ENCODE data around the gene EIF2B2.

Gene EIF2B2

DNA sequence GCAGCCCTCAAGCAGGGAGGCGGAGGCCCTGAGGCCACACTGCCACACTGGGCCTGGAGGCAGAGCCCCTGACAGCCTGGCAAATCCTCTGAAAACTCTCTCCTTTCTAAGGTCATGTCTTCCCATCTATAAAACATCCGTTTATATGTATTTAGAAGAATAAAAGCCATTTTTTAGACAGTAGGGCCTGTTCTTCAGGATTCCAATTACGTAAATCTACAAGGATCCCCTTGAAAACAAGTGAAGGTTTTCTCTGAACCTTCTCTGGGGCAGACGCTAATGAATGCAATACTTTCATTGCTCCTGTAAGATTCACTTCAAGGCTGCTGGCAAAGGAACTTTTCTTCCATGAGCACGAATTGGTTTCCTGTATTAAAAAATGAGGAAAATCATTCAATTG lies 12.8 kb downstream of the EIF2B2 start:
- H3K36me3 Mint-ChIP-seq (ENCODE audit: low read depth), result peaks cover 52% of the 10 kb centered on the region
- H3K27ac Mint-ChIP-seq, result peak overlapping the region in 1 of 3 experiments; percentile 70
- no peaks in the 10 kb centered on the region for H3K27me3 Mint-ChIP-seq (ENCODE audit: low read depth)
- H3K4me1 Mint-ChIP-seq, result peaks cover 6% of the 10 kb centered on the region
- TF ChIP-seq, protein P1, sequence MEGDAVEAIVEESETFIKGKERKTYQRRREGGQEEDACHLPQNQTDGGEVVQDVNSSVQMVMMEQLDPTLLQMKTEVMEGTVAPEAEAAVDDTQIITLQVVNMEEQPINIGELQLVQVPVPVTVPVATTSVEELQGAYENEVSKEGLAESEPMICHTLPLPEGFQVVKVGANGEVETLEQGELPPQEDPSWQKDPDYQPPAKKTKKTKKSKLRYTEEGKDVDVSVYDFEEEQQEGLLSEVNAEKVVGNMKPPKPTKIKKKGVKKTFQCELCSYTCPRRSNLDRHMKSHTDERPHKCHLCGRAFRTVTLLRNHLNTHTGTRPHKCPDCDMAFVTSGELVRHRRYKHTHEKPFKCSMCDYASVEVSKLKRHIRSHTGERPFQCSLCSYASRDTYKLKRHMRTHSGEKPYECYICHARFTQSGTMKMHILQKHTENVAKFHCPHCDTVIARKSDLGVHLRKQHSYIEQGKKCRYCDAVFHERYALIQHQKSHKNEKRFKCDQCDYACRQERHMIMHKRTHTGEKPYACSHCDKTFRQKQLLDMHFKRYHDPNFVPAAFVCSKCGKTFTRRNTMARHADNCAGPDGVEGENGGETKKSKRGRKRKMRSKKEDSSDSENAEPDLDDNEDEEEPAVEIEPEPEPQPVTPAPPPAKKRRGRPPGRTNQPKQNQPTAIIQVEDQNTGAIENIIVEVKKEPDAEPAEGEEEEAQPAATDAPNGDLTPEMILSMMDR (IDR thresholded peaks at IDR 0.05; ENCODE audit: unreplicated experiment in 3 of 3), result no peak
- no peak overlapping the region for H3K4me3 Mint-ChIP-seq
- H3K9me3 Mint-ChIP-seq, result no peaks in the 10 kb centered on the region

DNA sequence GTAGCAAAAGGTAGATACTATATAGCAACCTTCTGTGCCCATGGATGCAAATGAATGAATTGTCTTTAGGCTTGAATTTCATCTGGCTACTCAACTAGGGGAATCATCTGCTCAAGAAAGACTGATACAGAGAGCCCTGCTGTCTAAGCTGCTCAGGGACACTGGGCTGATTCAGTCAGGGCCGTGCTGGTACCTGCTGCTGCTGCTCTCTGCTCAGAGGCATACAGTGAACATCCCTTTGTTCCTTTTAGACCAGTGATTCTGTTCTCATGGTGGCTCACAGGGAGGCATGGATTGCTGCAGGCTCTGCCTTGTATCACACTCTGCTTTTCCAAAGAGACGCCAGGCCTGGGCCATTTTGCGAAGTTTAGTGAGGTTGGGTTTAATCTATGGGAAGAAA lies 14.1 kb downstream of the EIF2B2 start:
- no peak overlapping the region for H3K4me3 Mint-ChIP-seq
- no peaks in the 10 kb centered on the region for H3K4me1 Mint-ChIP-seq
- TF ChIP-seq, protein P1 (IDR thresholded peaks at IDR 0.05; ENCODE audit: unreplicated experiment in 3 of 3), result no peak
- H3K36me3 Mint-ChIP-seq (ENCODE audit: low read depth), result peaks cover 61% of the 10 kb centered on the region
- no peaks in the 10 kb centered on the region for H3K27me3 Mint-ChIP-seq (ENCODE audit: low read depth)
- peak overlapping the region in 1 of 3 experiments; percentile 74 for H3K27ac Mint-ChIP-seq
- H3K9me3 Mint-ChIP-seq, result no peaks in the 10 kb centered on the region

DNA sequence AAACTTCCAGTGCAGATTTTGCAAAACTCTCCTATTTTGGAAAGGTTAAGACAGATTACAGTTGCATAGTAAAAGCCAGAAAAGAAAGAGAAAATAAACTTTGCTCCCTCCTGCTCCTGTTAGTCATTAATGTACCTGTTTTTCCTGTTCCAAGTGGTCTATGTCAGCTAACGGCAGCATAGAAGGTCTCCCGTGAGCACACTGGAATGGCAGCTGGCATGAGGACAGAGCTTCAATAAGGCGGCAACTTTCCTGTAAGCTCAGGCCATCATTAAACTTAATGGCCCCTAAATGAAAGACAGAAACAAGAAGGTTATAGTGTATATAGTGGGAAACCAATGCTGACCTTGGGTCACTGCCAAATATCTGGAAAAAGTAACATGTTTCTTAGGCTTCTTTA lies 16.0 kb downstream of the EIF2B2 start:
- Mint-ChIP-seq H3K4me3 (no peak overlapping the region), H3K27me3 (ENCODE audit: low read depth) (no peaks in the 10 kb centered on the region), H3K9me3 (no peaks in the 10 kb centered on the region), H3K36me3 (ENCODE audit: low read depth) (peaks cover 65% of the 10 kb centered on the region), H3K27ac (peak overlapping the region; percentile 48 to 95 (median 51)), H3K4me1 (no peaks in the 10 kb centered on the region)
- TF ChIP-seq, protein P1 (IDR thresholded peaks at IDR 0.05; ENCODE audit: unreplicated experiment in 3 of 3), result no peak

DNA sequence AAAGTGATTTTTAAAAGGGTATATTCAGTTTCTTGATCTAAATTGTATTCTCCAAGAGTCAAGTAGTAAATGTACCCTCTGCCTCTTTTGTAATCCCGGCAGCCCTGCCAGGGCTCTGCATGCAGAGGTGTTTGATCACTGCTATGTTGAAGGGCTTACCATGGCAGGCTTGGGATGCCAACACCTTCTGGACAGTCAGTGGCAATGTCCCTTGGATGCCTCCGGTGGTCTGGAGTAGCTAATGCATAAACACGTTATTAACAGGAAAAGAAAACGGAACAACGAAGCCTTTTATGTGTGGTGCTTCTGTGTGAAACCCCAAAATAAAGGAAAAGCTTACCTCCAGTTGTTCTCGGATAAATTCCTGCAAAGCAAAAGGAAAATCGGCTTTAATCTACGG lies 19.9 kb downstream of the EIF2B2 start:
- Mint-ChIP-seq H3K27me3 (ENCODE audit: low read depth) (no peaks in the 10 kb centered on the region), H3K27ac (peak overlapping the region in 1 of 3 experiments; percentile 85), H3K4me3 (no peak overlapping the region), H3K9me3 (no peaks in the 10 kb centered on the region), H3K4me1 (no peaks in the 10 kb centered on the region), H3K36me3 (ENCODE audit: low read depth) (peaks cover 42% of the 10 kb centered on the region)
- TF ChIP-seq, protein P1 (IDR thresholded peaks at IDR 0.05; ENCODE audit: unreplicated experiment in 3 of 3), result peak; percentile 36 to 43 (median 39)

DNA sequence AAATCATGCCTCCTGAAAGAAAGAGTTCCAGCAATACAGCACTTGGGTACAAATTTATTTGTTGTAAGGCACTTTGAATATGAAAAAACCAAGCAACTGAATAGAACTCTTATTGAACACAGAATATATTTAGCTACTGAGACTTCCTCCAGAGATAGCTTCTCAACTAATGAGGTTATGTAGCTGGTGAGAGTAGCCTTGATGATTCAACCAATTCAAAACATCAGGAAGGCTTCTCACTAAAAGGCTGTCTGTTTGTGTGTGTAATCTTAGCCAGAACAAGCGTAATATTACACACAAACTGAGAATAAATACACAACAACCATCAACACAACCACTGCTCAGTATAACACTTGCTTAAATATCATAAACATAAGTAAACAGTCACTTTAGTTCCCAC lies 20.4 kb downstream of the EIF2B2 start:
- H3K27ac Mint-ChIP-seq, result peak overlapping the region in 1 of 3 experiments; percentile 85
- H3K4me1 Mint-ChIP-seq, result no peaks in the 10 kb centered on the region
- no peaks in the 10 kb centered on the region for H3K27me3 Mint-ChIP-seq (ENCODE audit: low read depth)
- H3K9me3 Mint-ChIP-seq, result no peaks in the 10 kb centered on the region
- TF ChIP-seq, protein P1 (IDR thresholded peaks at IDR 0.05; ENCODE audit: unreplicated experiment in 3 of 3), result no peak
- peaks cover 47% of the 10 kb centered on the region for H3K36me3 Mint-ChIP-seq (ENCODE audit: low read depth)
- H3K4me3 Mint-ChIP-seq, result no peak overlapping the region

DNA sequence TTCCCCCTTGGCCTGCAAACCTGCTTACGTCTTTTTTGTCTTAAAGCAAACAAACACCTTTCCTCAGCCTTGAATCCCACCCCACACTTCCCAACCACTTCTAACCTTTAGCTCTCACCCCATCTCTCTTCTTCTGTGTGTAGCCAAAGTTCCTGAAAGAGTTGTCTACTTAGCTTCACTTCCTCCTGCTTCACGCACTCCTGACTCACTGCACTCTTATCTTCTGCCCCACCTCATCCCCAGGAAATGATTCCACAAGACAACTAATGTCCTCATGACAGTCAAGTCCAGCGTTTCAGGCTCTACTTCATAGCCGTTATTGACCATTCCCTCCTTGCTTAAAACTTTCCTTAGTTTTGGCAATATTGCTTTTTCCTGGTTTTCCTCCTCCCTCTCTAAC lies 22.4 kb downstream of the EIF2B2 start:
- Mint-ChIP-seq H3K4me1 (no peaks in the 10 kb centered on the region), H3K36me3 (ENCODE audit: low read depth) (peaks cover 48% of the 10 kb centered on the region), H3K9me3 (no peaks in the 10 kb centered on the region), H3K27me3 (ENCODE audit: low read depth) (no peaks in the 10 kb centered on the region), H3K27ac (no peak overlapping the region), H3K4me3 (no peak overlapping the region)
- TF ChIP-seq, protein P1 (IDR thresholded peaks at IDR 0.05; ENCODE audit: unreplicated experiment in 3 of 3), result no peak
